GM19397 (cell line): Measurements from ENCODE around the gene RPP25L.

Source experiments
- ATAC-seq: cut with Tn5 transposase; IDR thresholded peaks from one replicate; pipeline ENCODE4 v1.9.1; 2021; ENCODE audit warnings: mild to moderate bottlenecking, moderate library complexity; ENCODE audit not compliant: unreplicated experiment

The RPP25L gene

GRCh38 chr9:34612788-34613390 lies 992 bp upstream of the RPP25L start:
- no peak for ATAC-seq

GRCh38 chr9:34611251-34611810 lies 566 bp downstream of the RPP25L start:
- no peak for ATAC-seq

- ATAC-seq = no peak
These were observed 1.3 kb downstream of the RPP25L start for GRCh38 chr9:34610434-34611206.

- no peak for ATAC-seq
These were observed 4.6 kb downstream of the RPP25L start for GRCh38 chr9:34607331-34607730.

GRCh38 chr9:34606905-34607304 lies 5.0 kb downstream of the RPP25L start:
- no peak for ATAC-seq

GRCh38 chr9:34606190-34606589 lies 5.7 kb downstream of the RPP25L start:
- no peak for ATAC-seq

GRCh38 chr9:34603610-34604231 lies 8.2 kb downstream of the RPP25L start:
- ATAC-seq = no peak

- ATAC-seq = no peak
These were observed 9.8 kb downstream of the RPP25L start for GRCh38 chr9:34601937-34602573.

- no peak for ATAC-seq
These were observed 11.0 kb downstream of the RPP25L start for GRCh38 chr9:34600908-34601307.

- no peak for ATAC-seq
These were observed 12.4 kb downstream of the RPP25L start for GRCh38 chr9:34599546-34599945.

GRCh38 chr9:34594177-34594576 lies 17.7 kb downstream of the RPP25L start:
- no peak for ATAC-seq

GRCh38 chr9:34592895-34593601 lies 18.8 kb downstream of the RPP25L start:
- no peak for ATAC-seq

GRCh38 chr9:34591917-34592866 lies 19.7 kb downstream of the RPP25L start:
- no peak for ATAC-seq

GRCh38 chr9:34591248-34591916 lies 20.5 kb downstream of the RPP25L start:
- no peak for ATAC-seq

- ATAC-seq = no peak
These were observed 21.3 kb downstream of the RPP25L start for GRCh38 chr9:34590381-34591247.

GRCh38 chr9:34589636-34590380 lies 22.1 kb downstream of the RPP25L start, which contains the start of gene CNTFR:
CNTFR (minus strand) TSS chr9:34589724; CDS start chr9:34568981, 20,743 bp downstream.
- no peak for ATAC-seq
